ENCODE measurements around the gene ZNF813. TPM values are rescaled to one million over a fixed set of nuclear protein-coding genes. Genes with fewer than 3 reads are reported as not detected.

The ZNF813 gene
- total and polyA plus RNA-seq, 2 donors (not counting 1 experiment from before 2014, with no cell fraction given), result 1.2 to 10.8 TPM

- Mint-ChIP-seq H3K4me3 (peak overlapping the region; percentile 96), H3K27ac (peak overlapping the region; percentile 95), H3K27me3 (no peaks in the 10 kb centered on the region), H3K4me1 (peaks cover 16% of the 10 kb centered on the region), H3K9me3 (ENCODE audit: insufficient read depth) (peaks cover 12% of the 10 kb centered on the region)
- Histone ChIP-seq H3K4me1 (ENCODE audit: control insufficient read depth in 2 of 2, insufficient read depth in 2 of 2, low read length in 2 of 2) (peaks cover 7 to 15% of the 10 kb centered on the region in 2 donors), H3K9ac (ENCODE audit: low read length) (peak overlapping the region; percentile 91), H2AFZ (ENCODE audit: insufficient read depth, low read depth, low read length, poor library complexity, severe bottlenecking) (peak overlapping the region; percentile 100), H3K27ac (ENCODE audit: low read length in 2 of 2) (peak overlapping the region; percentile 66 to 89), H3K4me3 (ENCODE audit: control extremely low read depth in 1 of 5, extremely low read depth in 1 of 5, insufficient read depth in 1 of 5, low read depth in 2 of 5, low read length in 4 of 5) (peak overlapping the region; percentile 59 to 96 (median 81)), H4K20me1 (ENCODE audit: control insufficient read depth, insufficient read depth, low read length, poor library complexity, severe bottlenecking) (no peaks in the 10 kb centered on the region), H3K36me3 (replicated peaks in 1 of 2; ENCODE audit: control extremely low read depth in 1 of 2, control insufficient read depth in 1 of 2, extremely low read depth in 1 of 2, insufficient read depth in 2 of 2, low read length in 1 of 2) (no peaks in the 10 kb centered on the region), H3K9me3 (ENCODE audit: control extremely low read depth in 1 of 3, control insufficient read depth in 2 of 3, insufficient read depth in 1 of 3, low read length in 2 of 3) (peaks cover 4 to 46% (median 12%) of the 10 kb centered on the region in 3 donors), H3K79me2 (ENCODE audit: control insufficient read depth, insufficient read depth, low read length) (no peaks in the 10 kb centered on the region), H3K27me3 (replicated peaks in 1 of 4; ENCODE audit: control extremely low read depth in 1 of 4, control insufficient read depth in 3 of 4, insufficient read depth in 4 of 4, low read length in 3 of 4) (no peaks in the 10 kb centered on the region), H3K4me2 (replicated peaks; ENCODE audit: low read depth, low read length, poor library complexity, severe bottlenecking) (peak overlapping the region; percentile 100)
- POLR2A ChIA-PET, result interaction anchor here (0.6 to 1.2 kb wide), 4 partner anchors 89 to 1956 kb away, joined by 3 to 4 read pairs (median 3); no protein-coding TSS in a partner anchor
- no peak for TF ChIP-seq CTCF (IDR thresholded peaks at IDR 0.05)
- TF ChIP-seq EZH2 (IDR thresholded peaks at IDR 0.05; ENCODE audit: borderline replicate concordance, insufficient read depth, low read depth, low read length, poor library complexity, severe bottlenecking), result no peak
- intact Hi-C loops (cut with micrococcal nuclease), result loop anchor here (1.0 to 2.0 kb wide), 4 partner anchors 17 to 1472 kb away; partner anchors contain the start of genes ZNF432, ZNF765 and ZNF813
- DNase-seq (peak; percentile 96), ATAC-seq (ENCODE audit: low read depth) (peak; percentile 97)
- 2% methylated on average over 40 of the region's 46 CpGs for WGBS (ENCODE audit: insufficient coverage)
- CTCF ChIA-PET, result interaction anchor here (0.8 to 2.2 kb wide), 7 partner anchors 9 to 325 kb away, joined by 3 to 7 read pairs (median 3); no protein-coding TSS in a partner anchor
Observed at GRCh38 chr19:53520547-53521372, 53.2 kb downstream of the ZNF813 start.

Measured in B cell (primary cell).